ENCODE measurements around the gene TTC22.

- TF ChIP-seq CTCF (IDR thresholded peaks at IDR 0.05; ENCODE audit: low read length) (no peak), EZH2 (IDR thresholded peaks at IDR 0.05; ENCODE audit: borderline replicate concordance, low read length) (no peak)
Observed at GRCh38 chr1:54763816-54764132, 37.3 kb downstream of the TTC22 start.
